BE2C (cell line): ENCODE measurements around the gene LRP5.

ENCODE experiments used
- DNase-seq: peaks from one replicate; pipeline ENCODE4 v3.0.0-alpha.2; 2020
- H3K27me3 ChIP-seq: fragments of 250-450 bp; sonication (Bioruptor Pico); 2 replicates; pipeline ENCODE4 v1.5.1; 2020; ENCODE audit warnings: mild to moderate bottlenecking
- H3K36me3 ChIP-seq: fragments of 250-450 bp; sonication (Bioruptor Pico); 2 replicates; pipeline ENCODE4 v1.5.1; 2020; ENCODE audit warnings: mild to moderate bottlenecking
- H3K4me1 ChIP-seq: fragments of 250-450 bp; sonication (Bioruptor Pico); 2 replicates; pipeline ENCODE4 v1.5.1; 2020
- H3K4me3 ChIP-seq: 2 replicates; pipeline ENCODE4 v1.5.1; 2011; ENCODE audit warnings: low read depth, low read length
- H3K9me3 ChIP-seq: fragments of 250-450 bp; sonication (Bioruptor Pico); 2 replicates; pipeline ENCODE4 v1.5.1; 2020
- TF ChIP-seq, protein P1 (sequence below): IDR thresholded peaks from 2 replicates; pipeline ENCODE4 v1.5.1; 2012; ENCODE audit warnings: mild to moderate bottlenecking, low read depth, low read length

The LRP5 gene

DNA sequence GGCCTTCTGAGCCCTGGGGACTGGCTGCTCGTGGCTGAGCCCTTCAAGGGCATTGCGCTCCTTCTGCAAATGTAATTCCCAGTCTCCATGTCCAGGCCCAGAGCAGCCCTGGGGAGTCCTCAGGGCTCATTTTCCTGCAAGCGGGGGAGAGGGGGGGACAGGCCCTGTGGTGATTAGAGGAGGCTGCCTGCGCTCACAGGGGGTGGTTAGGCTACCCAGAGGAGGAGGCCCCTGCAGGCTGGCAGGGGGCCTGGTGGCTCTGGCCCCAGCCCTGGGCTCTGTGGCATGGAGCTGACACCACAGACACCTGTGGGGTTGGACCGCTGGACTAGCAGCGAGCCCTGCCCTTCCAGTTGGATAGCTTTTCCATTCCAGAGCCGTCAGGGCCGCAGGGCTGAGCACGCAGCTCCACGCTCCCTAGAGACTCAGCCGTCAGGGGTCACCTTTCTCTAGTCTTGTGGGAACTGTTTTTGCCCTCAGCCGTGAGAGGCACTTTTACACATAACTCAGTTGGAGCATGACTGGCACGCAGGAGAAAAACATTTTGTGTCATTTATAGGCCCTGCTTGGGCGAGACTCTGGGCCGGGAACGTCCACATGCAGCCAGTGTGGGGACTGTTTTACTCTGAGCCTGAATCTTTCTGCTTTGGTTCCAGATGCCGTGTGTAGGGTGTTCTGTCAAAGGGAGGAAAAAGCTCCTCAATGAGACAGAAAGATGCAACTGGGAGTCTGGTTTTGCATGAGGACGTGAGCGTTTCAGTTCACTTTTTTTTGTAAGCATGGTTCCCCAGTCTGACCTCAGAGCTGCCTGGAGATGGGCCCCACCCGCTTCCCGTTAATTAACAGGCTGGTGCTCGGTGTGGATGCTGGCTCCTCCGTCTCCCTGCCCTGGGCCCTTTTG is 58.1 kb downstream of the LRP5 start:
- H3K4me1 ChIP-seq = peaks cover 52% of the 10 kb centered on the region
- DNase-seq = peak; percentile 80

DNA sequence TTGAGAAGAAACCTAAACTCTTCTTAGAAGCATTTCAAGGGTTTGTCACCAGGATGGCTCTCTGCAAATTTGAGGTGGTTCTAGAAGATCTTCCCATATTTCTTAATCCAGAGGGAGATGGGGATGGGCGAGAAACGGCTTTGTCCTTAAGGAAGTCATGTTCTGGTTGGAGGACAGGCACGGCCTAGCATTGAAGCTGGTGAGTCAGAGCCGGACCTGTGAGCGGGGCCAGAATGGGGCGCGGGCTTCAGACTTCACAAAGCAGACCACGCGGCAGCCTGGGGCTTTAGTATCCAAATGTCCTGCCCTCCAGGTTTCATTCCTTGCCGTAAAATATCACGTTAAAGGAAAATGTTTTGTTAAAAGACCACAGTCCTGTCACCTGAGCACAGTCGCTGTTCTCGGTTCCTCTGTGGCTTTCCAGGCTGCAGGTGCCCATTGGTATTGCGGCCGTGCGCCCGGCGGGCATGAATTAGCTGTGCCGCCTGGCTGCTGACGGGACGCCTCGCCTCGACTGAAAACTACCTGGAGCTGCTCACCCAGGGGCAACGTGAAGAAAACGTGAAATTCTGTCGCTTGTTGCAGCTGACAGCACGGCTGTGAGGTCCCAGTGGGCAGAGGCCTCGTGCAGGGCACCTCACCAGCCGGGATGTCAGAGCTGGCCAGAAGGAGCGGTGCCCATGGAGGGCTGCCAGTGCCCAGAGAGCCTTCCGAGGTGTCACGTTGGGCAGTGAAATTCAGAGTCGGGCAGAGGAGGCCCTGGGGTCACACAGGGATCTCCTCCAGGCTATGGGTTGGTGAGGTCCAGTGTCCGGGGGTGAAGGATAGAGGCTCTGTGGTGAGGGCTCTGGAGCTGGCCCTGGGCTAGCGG is 59.0 kb downstream of the LRP5 start:
- Histone ChIP-seq H3K4me3 (no peak overlapping the region), H3K36me3 (peaks cover 17% of the 10 kb centered on the region), H3K4me1 (peaks cover 57% of the 10 kb centered on the region), H3K9me3 (no peaks in the 10 kb centered on the region), H3K27me3 (no peaks in the 10 kb centered on the region)
- TF ChIP-seq, protein P1, sequence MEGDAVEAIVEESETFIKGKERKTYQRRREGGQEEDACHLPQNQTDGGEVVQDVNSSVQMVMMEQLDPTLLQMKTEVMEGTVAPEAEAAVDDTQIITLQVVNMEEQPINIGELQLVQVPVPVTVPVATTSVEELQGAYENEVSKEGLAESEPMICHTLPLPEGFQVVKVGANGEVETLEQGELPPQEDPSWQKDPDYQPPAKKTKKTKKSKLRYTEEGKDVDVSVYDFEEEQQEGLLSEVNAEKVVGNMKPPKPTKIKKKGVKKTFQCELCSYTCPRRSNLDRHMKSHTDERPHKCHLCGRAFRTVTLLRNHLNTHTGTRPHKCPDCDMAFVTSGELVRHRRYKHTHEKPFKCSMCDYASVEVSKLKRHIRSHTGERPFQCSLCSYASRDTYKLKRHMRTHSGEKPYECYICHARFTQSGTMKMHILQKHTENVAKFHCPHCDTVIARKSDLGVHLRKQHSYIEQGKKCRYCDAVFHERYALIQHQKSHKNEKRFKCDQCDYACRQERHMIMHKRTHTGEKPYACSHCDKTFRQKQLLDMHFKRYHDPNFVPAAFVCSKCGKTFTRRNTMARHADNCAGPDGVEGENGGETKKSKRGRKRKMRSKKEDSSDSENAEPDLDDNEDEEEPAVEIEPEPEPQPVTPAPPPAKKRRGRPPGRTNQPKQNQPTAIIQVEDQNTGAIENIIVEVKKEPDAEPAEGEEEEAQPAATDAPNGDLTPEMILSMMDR = no peak
- DNase-seq = no peak

More for the DNA sequence above, 58.1 kb downstream of the LRP5 start:
- no peaks in the 10 kb centered on the region for H3K27me3 ChIP-seq
- no peaks in the 10 kb centered on the region for H3K9me3 ChIP-seq
- H3K4me3 ChIP-seq = peak overlapping the region; percentile 4; the same call in 1 of the 2 replicates
- peaks cover 21% of the 10 kb centered on the region for H3K36me3 ChIP-seq
- TF ChIP-seq, protein P1 = no peak

DNA sequence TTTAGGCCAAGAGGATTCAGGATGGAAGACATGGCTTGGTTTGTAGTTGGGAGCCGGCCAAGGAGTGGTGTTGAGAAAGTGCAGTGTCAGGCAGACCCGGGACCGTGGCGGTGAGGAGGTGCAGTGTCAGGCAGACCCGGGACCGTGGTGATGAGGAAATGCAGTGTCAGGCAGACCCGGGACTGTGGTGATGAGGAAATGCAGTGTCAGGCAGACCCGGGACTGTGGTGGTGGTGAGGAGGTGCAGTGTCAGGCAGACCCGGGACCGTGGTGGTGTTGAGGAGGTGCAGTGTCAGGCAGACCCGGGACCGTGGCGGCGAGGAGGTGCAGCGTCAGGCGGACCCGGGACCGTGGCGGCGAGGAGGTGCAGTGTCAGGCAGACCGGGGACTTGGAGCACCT is 59.7 kb downstream of the LRP5 start:
- TF ChIP-seq, protein P1 = no peak
- H3K27me3 ChIP-seq = no peaks in the 10 kb centered on the region
- H3K9me3 ChIP-seq = no peaks in the 10 kb centered on the region
- H3K4me3 ChIP-seq = no peak overlapping the region
- DNase-seq = no peak
- peaks cover 57% of the 10 kb centered on the region for H3K4me1 ChIP-seq
- peaks cover 13% of the 10 kb centered on the region for H3K36me3 ChIP-seq

DNA sequence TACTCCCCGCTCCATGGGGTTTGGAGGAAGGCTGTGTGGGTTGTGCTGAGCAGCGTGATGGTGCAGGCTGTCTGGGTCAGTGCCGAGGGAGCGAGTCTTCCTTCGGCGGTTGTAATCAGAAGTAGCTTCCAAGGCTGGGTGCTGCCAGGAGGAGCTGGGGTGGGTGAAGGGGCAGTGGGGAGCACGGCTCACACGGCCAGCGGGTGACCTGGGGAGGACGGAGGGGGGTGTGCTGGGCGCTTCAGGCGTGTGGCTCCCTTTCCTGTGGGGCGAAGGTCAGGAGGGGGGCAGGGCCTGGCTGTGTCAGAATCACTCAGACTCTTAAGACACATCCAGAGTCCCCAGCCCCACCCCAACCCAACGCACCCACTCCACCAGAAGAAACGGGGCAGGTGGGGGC is 60.2 kb downstream of the LRP5 start:
- no peak overlapping the region for H3K4me3 ChIP-seq
- TF ChIP-seq, protein P1 = no peak
- peaks cover 57% of the 10 kb centered on the region for H3K4me1 ChIP-seq

DNA sequence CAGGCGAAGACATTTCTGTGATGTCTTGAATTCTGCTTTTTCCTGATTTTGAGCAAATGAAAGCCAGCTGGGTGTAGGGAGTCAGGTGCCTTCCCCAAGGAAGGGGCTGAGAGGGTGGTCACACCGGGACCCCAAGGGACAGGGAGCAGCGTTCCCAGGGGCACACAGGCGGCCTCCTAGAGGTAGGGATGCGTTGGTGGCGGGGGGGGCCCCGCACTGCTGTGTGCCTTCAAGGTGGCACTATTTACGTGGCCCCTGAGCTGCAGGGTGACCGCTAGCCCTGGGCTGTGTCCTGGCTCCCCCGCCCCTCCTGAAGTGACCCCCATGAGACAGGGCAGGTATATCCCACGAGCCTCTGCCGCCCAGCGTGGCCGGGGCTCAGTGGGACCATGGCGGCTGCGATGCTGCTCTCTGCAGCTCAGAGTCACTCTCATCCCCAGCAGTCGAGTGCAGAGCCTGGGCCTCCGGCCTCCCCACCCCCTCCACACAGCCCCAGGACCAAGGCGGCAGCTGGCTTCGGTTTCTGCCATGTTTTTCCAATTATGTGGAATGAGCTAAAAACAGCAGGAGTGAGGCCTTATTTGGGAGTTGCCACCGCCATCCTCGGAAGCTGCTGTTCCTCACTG is 60.9 kb downstream of the LRP5 start:
- Histone ChIP-seq H3K27me3 (no peaks in the 10 kb centered on the region), H3K9me3 (no peaks in the 10 kb centered on the region), H3K4me1 (peaks cover 57% of the 10 kb centered on the region), H3K4me3 (peak overlapping the region; percentile 22), H3K36me3 (peaks cover 5% of the 10 kb centered on the region; the same call in 1 of the 2 replicates)
- TF ChIP-seq, protein P1 = no peak
- peak; percentile 88 for DNase-seq

More for the DNA sequence above, 60.2 kb downstream of the LRP5 start:
- no peaks in the 10 kb centered on the region for H3K27me3 ChIP-seq
- H3K36me3 ChIP-seq = peaks cover 8% of the 10 kb centered on the region
- DNase-seq = no peak
- no peaks in the 10 kb centered on the region for H3K9me3 ChIP-seq
